HCT116 (cell line): ENCODE data around the gene XK. TPM values are rescaled to one million over a fixed set of nuclear protein-coding genes. Genes with fewer than 3 reads are reported as not detected.

Experiments used
- ATAC-seq: fragments of 200-7000 bp; cut with Tn5 transposase; 2 replicates; pipeline ENCODE4 v1.9.1; 2020; ENCODE audit warnings: mild to moderate bottlenecking, moderate library complexity
- BruUV-seq: library from RNA; stranded (reverse); fragments of 400-500 nt; replicated peaks from 2 replicates; lab custom pipeline; 2021; lab: Mats Ljungman, UMichigan
- CTCF ChIA-PET: fragments of 300-600 bp; sonication (Branson Sonifier 250); formaldehyde crosslinking; loops from one replicate; lab custom pipeline; 2021; ENCODE audit warnings: antibody characterized with exemption; lab: Charles Lee
- POLR2A ChIA-PET: fragments of 300-600, 350-600 bp; sonication (Branson Sonifier 250); formaldehyde crosslinking; loops from one replicate; lab custom pipeline; 2021; ENCODE audit warnings: antibody characterized with exemption; lab: Charles Lee
- RAD21 ChIA-PET, 2 experiments: fragments of 300-600 bp; sonication (Branson Sonifier 250); formaldehyde crosslinking; loops; one replicate each; lab custom pipeline; 2023; ENCODE audit warnings: low total read pairs in 2 of 2; ENCODE audit not compliant: uncharacterized antibody in 2 of 2, unreplicated experiment in 2 of 2, low non-redundant PET in 1 of 2; lab: Charles Lee
- DNase-seq: peaks from one replicate; pipeline ENCODE4 v3.0.0-alpha.2; 2010; ENCODE audit warnings: low read depth, low spot score
- H2AFZ ChIP-seq: fragments of 200-600 bp; shearing (Covaris generic), sonication (generic); 2 replicates; pipeline ENCODE4 v1.6.1; 2017; ENCODE audit warnings: low read depth, mixed run types, mixed read lengths, antibody characterized with exemption, low read length; ENCODE audit not compliant: poor library complexity, severe bottlenecking
- H3K27ac ChIP-seq: 2 replicates; pipeline ENCODE4 v1.5.1; 2012; ENCODE audit warnings: low read depth, low read length
- H3K27me3 ChIP-seq: fragments of 200-600 bp; sonication (generic); 2 replicates; pipeline ENCODE4 v1.6.1; 2016; ENCODE audit warnings: mixed run types, low read length, mixed read lengths; ENCODE audit not compliant: insufficient read depth
- H3K36me3 ChIP-seq, 2 experiments: fragments of 200-500 bp in 1 of 2; fragments of 200-600 bp in 1 of 2; sonication (Bioruptor generic) in 1 of 2; sonication (generic) in 1 of 2; 2 replicates each; pipeline versions ENCODE4 v1.5.1 to v1.6.1; 2014 to 2016; ENCODE audit warnings: low read length in 2 of 2, inconsistent platforms in 1 of 2, mixed read lengths in 1 of 2, mixed run types in 1 of 2; ENCODE audit not compliant: insufficient read depth in 2 of 2, control insufficient read depth in 1 of 2
- H3K4me1 ChIP-seq, 2 experiments: fragments of 200-600 bp in 1 of 2; sonication (generic) in 1 of 2; 2 replicates each; pipeline versions ENCODE4 v1.5.1 to v1.6.1; 2012 to 2017; ENCODE audit warnings: low read length in 2 of 2, inconsistent platforms in 1 of 2, mild to moderate bottlenecking in 1 of 2, mixed read lengths in 1 of 2, mixed run types in 1 of 2, moderate library complexity in 1 of 2; ENCODE audit not compliant: insufficient read depth in 2 of 2, control insufficient read depth in 1 of 2
- H3K4me2 ChIP-seq: fragments of 200-600 bp; sonication (generic); 2 replicates; pipeline ENCODE4 v1.6.1; 2017; ENCODE audit warnings: mixed run types, low read length, mixed read lengths
- H3K4me3 ChIP-seq, 2 experiments: fragments of 200-600 bp in 1 of 2; sonication (generic) in 1 of 2; replicated peaks in 1 of 2; 2 replicates each; pipeline ENCODE4 v1.5.1; 2011 to 2016; ENCODE audit warnings: low read length in 2 of 2, control low read depth in 1 of 2, low read depth in 1 of 2, mild to moderate bottlenecking in 1 of 2, mixed read lengths in 1 of 2, mixed run types in 1 of 2
- H3K79me2 ChIP-seq: fragments of 200-600 bp; sonication (generic); 2 replicates; pipeline ENCODE4 v1.6.1; 2017; ENCODE audit warnings: mild to moderate bottlenecking, mixed run types, low read length, moderate library complexity, mixed read lengths; ENCODE audit not compliant: insufficient read depth
- H3K9ac ChIP-seq: fragments of 200-600 bp; sonication (generic); 2 replicates; pipeline ENCODE4 v1.6.1; 2016; ENCODE audit warnings: low read length, mixed read lengths
- H3K9me2 ChIP-seq: fragments of 200-600 bp; sonication (generic), shearing (Covaris generic); 2 replicates; pipeline ENCODE4 v1.6.1; 2017; ENCODE audit warnings: mixed run types, mild to moderate bottlenecking, moderate library complexity; ENCODE audit not compliant: insufficient read depth
- H3K9me3 ChIP-seq, 2 experiments: fragments of 200-500 bp in 1 of 2; fragments of 200-600 bp in 1 of 2; sonication (Bioruptor generic) in 1 of 2; sonication (generic) in 1 of 2; 2 replicates each; pipeline ENCODE4 v1.6.1; 2014 to 2017; ENCODE audit warnings: low read length in 2 of 2, mixed read lengths in 2 of 2, inconsistent platforms in 1 of 2, low read depth in 1 of 2, mild to moderate bottlenecking in 1 of 2, mixed run types in 1 of 2, moderate library complexity in 1 of 2; ENCODE audit not compliant: control insufficient read depth in 1 of 2, insufficient read depth in 1 of 2
- H4K20me1 ChIP-seq: fragments of 200-600 bp; sonication (generic), shearing (Covaris generic); 2 replicates; pipeline ENCODE4 v1.6.1; 2017; ENCODE audit warnings: mixed run types, mild to moderate bottlenecking, moderate library complexity; ENCODE audit not compliant: insufficient read depth
- ATF3 ChIP-seq: IDR thresholded peaks from 2 replicates; pipeline ENCODE4 v1.6.1; 2012
- CTCF ChIP-seq, 3 experiments: fragments of 200-600 bp in 1 of 3; sonication (generic) in 1 of 3; IDR thresholded peaks in 2 of 3; conservative IDR thresholded peaks in 1 of 3; 2 replicates each; pipeline ENCODE4 v1.5.1; 2012 to 2017; ENCODE audit warnings: low read depth in 2 of 3, low read length in 2 of 3, antibody characterized with exemption in 1 of 3, borderline replicate concordance in 1 of 3, control low read depth in 1 of 3, mild to moderate bottlenecking in 1 of 3, mixed read lengths in 1 of 3, mixed run types in 1 of 3, moderate library complexity in 1 of 3; ENCODE audit not compliant: insufficient read depth in 1 of 3
- EGR1 ChIP-seq: IDR thresholded peaks from 2 replicates; pipeline ENCODE4 v1.6.1; 2012; ENCODE audit warnings: low read depth
- MAX ChIP-seq: IDR thresholded peaks from 2 replicates; pipeline ENCODE4 v1.6.1; 2012
- POLR2AphosphoS5 ChIP-seq: IDR thresholded peaks from 2 replicates; pipeline ENCODE4 v1.6.1; 2011; ENCODE audit warnings: mild to moderate bottlenecking, low read depth, low read length, moderate library complexity
- REST ChIP-seq: IDR thresholded peaks from 2 replicates; pipeline ENCODE4 v1.6.1; 2012; ENCODE audit warnings: low read depth
- SIN3A ChIP-seq: IDR thresholded peaks from 2 replicates; pipeline ENCODE4 v1.6.1; 2012; ENCODE audit warnings: low read depth
- SP1 ChIP-seq: IDR thresholded peaks from 2 replicates; pipeline ENCODE4 v1.6.1; 2012; ENCODE audit warnings: low read depth
- SRF ChIP-seq: IDR thresholded peaks from 2 replicates; pipeline ENCODE4 v1.6.1; 2012; ENCODE audit warnings: low read depth
- TCF7L2 ChIP-seq: IDR thresholded peaks from 2 replicates; pipeline ENCODE4 v1.7.0; 2011; ENCODE audit warnings: borderline replicate concordance, inconsistent platforms; ENCODE audit not compliant: insufficient read depth, insufficient read length; ENCODE audit errors: extremely low read depth
- intact Hi-C: fragments of 100-400 bp; cut with micrococcal nuclease; formaldehyde crosslinking; loops from 2 replicates; pipeline ENCODE4 v1.10.0; 2022
- total RNA-seq: library from RNA; stranded (reverse); gene quantifications from one replicate; pipeline ENCODE4 v1.2.1, GENCODE V29; 2021; ENCODE audit not compliant: unreplicated experiment

Gene XK
- total RNA-seq, 1 experiment from 2014 or later = 2.6 TPM

- POLR2A ChIA-PET = no interaction called here
These were observed 90.8 kb downstream of the XK start for GRCh38 chrX:37776283-37776986.

GRCh38 chrX:37776987-37777325 is 91.4 kb downstream of the XK start:
- Histone ChIP-seq H3K36me3 (no peaks in the 10 kb centered on the region), H3K4me3 (no peak overlapping the region), H4K20me1 (no peaks in the 10 kb centered on the region), H3K4me1 (no peaks in the 10 kb centered on the region), H3K9me2 (no peaks in the 10 kb centered on the region), H2AFZ (no peak overlapping the region), H3K27me3 (no peaks in the 10 kb centered on the region), H3K4me2 (no peak overlapping the region), H3K27ac (no peak overlapping the region), H3K79me2 (no peaks in the 10 kb centered on the region), H3K9ac (no peak overlapping the region), H3K9me3 (no peaks in the 10 kb centered on the region)
- POLR2A ChIA-PET = no interaction called here
- intact Hi-C loops = no loop called here
- ATAC-seq = no peak
- BruUV-seq = no TSS peak
- RAD21 ChIA-PET = no interaction called here
- CTCF ChIA-PET = no interaction called here
- no peak for DNase-seq
- no peak for TF ChIP-seq SP1
- TF ChIP-seq SRF = no peak
- no peak for TF ChIP-seq TCF7L2
- TF ChIP-seq POLR2AphosphoS5 = no peak
- TF ChIP-seq SIN3A = no peak
- no peak for TF ChIP-seq REST
- TF ChIP-seq CTCF (IDR thresholded peaks at IDR 0.05 in 2 of 3, conservative IDR thresholded peaks at IDR 0.05 in 1 of 3; ENCODE audit: borderline replicate concordance in 1 of 3, insufficient read depth in 1 of 3, low read depth in 2 of 3, low read length in 2 of 3) = no peak
- no peak for TF ChIP-seq ATF3

More at GRCh38 chrX:37776283-37776986, 90.8 kb downstream of the XK start:
- TF ChIP-seq EGR1 (no peak), MAX (no peak)
- TF ChIP-seq, all 23 proteins: peak for 0
- Histone ChIP-seq H3K9ac (no peak overlapping the region), H4K20me1 (no peaks in the 10 kb centered on the region), H3K27ac (no peak overlapping the region), H3K9me3 (no peaks in the 10 kb centered on the region), H3K36me3 (no peaks in the 10 kb centered on the region), H3K4me3 (no peak overlapping the region), H3K27me3 (no peaks in the 10 kb centered on the region), H2AFZ (no peak overlapping the region), H3K9me2 (no peaks in the 10 kb centered on the region), H3K4me1 (no peaks in the 10 kb centered on the region), H3K79me2 (no peaks in the 10 kb centered on the region), H3K4me2 (no peak overlapping the region)
- intact Hi-C loops = no loop called here
- ATAC-seq = no peak
- RAD21 ChIA-PET = no interaction called here
- BruUV-seq = no TSS peak
- CTCF ChIA-PET = no interaction called here
- no peak for DNase-seq
